Tibial nerve (tissue), 4 donors: ENCODE measurements around the gene GLRX. TPM values are rescaled to one million over a fixed set of nuclear protein-coding genes. Genes with fewer than 3 reads are reported as not detected.

Experiments used
- total RNA-seq, 4 donors: library from RNA; depleted of rRNA; stranded (reverse); fragments of >200 nt; gene quantifications; one replicate each; pipeline ENCODE4 v1.1.0, GENCODE V29; 2016

GLRX gene
- total RNA-seq, 4 donors from 2014 or later: 15.3 to 72.0 (median 40.4) TPM

Other genes with a start within 250 kb of the GLRX start
- 1 to 10 TPM in 3 of 4 donors, under 1 TPM in 1; 0.44 to 3.1 (median 2.7) TPM for gene GPR150, start 202.6 kb downstream of the GLRX start, total RNA-seq
- 1 to 10 TPM in 3 of 4 donors, under 1 TPM in 1; 0.98 to 2.1 (median 1.3) TPM for gene RFESD, start 175.9 kb downstream of the GLRX start, total RNA-seq
- 1 to 10 TPM in 1 of 4 donors, not detected in 3; 1.2 TPM for gene SPATA9, start 139.7 kb downstream of the GLRX start, total RNA-seq
- 100 to 1,000 TPM; 130 to 219 (median 195) TPM for gene RHOBTB3, start 91.4 kb downstream of the GLRX start, total RNA-seq
- 10 to 100 TPM; 72.2 to 87.6 (median 79.6) TPM for gene ELL2, start 139.1 kb upstream of the GLRX start, total RNA-seq